WTC11 (cell line): ENCODE data around the gene PDC. TPM values are rescaled to one million over a fixed set of nuclear protein-coding genes. Genes with fewer than 3 reads are reported as not detected.

Experiments
- ATAC-seq: fragments of 200-7000 bp; cut with Tn5 transposase; 2 replicates; pipeline ENCODE4 v1.10.0; 2021; ENCODE audit warnings: mild to moderate bottlenecking, moderate library complexity
- CTCF ChIA-PET: fragments of 300-600 bp; sonication (Branson Sonifier 250); formaldehyde crosslinking; loops from one replicate; lab custom pipeline; 2021; ENCODE audit warnings: antibody characterized with exemption; lab: Charles Lee
- POLR2A ChIA-PET: fragments of 350-600 bp; sonication (Branson Sonifier 250); formaldehyde crosslinking; loops from one replicate; lab custom pipeline; 2021; ENCODE audit warnings: antibody characterized with exemption; lab: Charles Lee
- DNase-seq: peaks from one replicate; pipeline ENCODE4 v3.0.0; 2021; ENCODE audit warnings: low spot score
- H3K27ac Mint-ChIP-seq: 2 replicates; pipeline ENCODE4 v1.8.0; 2021; ENCODE audit warnings: mixed read lengths
- H3K27me3 Mint-ChIP-seq: 2 replicates; pipeline ENCODE4 v1.8.0; 2021; ENCODE audit warnings: low read depth, mild to moderate bottlenecking, moderate library complexity, mixed read lengths
- H3K36me3 Mint-ChIP-seq: 2 replicates; pipeline ENCODE4 v1.8.0; 2021; ENCODE audit warnings: mixed read lengths
- H3K4me1 Mint-ChIP-seq: 2 replicates; pipeline ENCODE4 v1.8.0; 2022; ENCODE audit warnings: mixed read lengths
- H3K4me3 Mint-ChIP-seq: 2 replicates; pipeline ENCODE4 v1.8.0; 2021; ENCODE audit warnings: mild to moderate bottlenecking, moderate library complexity, mixed read lengths
- H3K9me3 Mint-ChIP-seq: 2 replicates; pipeline ENCODE4 v1.8.0; 2021; ENCODE audit warnings: mixed read lengths
- CBFB ChIP-seq: sonication (generic); formaldehyde crosslinking; IDR thresholded peaks from 2 replicates; pipeline ENCODE4 v1.8.1; 2022; ENCODE audit warnings: mild to moderate bottlenecking, low read depth, missing genetic modification reagents
- CREM ChIP-seq: sonication (generic); formaldehyde crosslinking; IDR thresholded peaks from 2 replicates; pipeline ENCODE4 v1.8.1; 2022; ENCODE audit warnings: mild to moderate bottlenecking, missing genetic modification reagents, moderate library complexity
- ELF4 ChIP-seq: sonication (generic); formaldehyde crosslinking; IDR thresholded peaks from 2 replicates; pipeline ENCODE4 v1.8.1; 2022; ENCODE audit warnings: low read depth, mild to moderate bottlenecking, moderate library complexity, missing genetic modification reagents
- FOXP1 ChIP-seq: sonication (generic); formaldehyde crosslinking; IDR thresholded peaks from 2 replicates; pipeline ENCODE4 v1.8.0; 2022; ENCODE audit warnings: missing genetic modification reagents, mild to moderate bottlenecking, moderate library complexity, borderline replicate concordance
- FOXP4 ChIP-seq: sonication (generic); formaldehyde crosslinking; IDR thresholded peaks from 2 replicates; pipeline ENCODE4 v1.8.0; 2022; ENCODE audit warnings: mild to moderate bottlenecking, missing genetic modification reagents
- GABPB1 ChIP-seq: sonication (generic); formaldehyde crosslinking; IDR thresholded peaks from 2 replicates; pipeline ENCODE4 v1.8.1; 2023; ENCODE audit warnings: mild to moderate bottlenecking, missing genetic modification reagents
- GRHL2 ChIP-seq: fragments of 250-450 bp; sonication (Bioruptor Pico); IDR thresholded peaks from 2 replicates; pipeline ENCODE4 v1.8.0; 2022; ENCODE audit warnings: mild to moderate bottlenecking, moderate library complexity; ENCODE audit not compliant: insufficient replicate concordance, severe bottlenecking
- IRF1 ChIP-seq: sonication (generic); formaldehyde crosslinking; IDR thresholded peaks from 2 replicates; pipeline ENCODE4 v1.8.0; 2023; ENCODE audit warnings: missing genetic modification reagents
- IRF2 ChIP-seq: sonication (generic); formaldehyde crosslinking; IDR thresholded peaks from 2 replicates; pipeline ENCODE4 v1.8.0; 2022; ENCODE audit warnings: low read depth, missing genetic modification reagents, borderline replicate concordance
- JAZF1 ChIP-seq: fragments of 250-450 bp; sonication (Bioruptor Pico); IDR thresholded peaks from 2 replicates; pipeline ENCODE4 v1.9.0; 2021; ENCODE audit warnings: moderate library complexity, mild to moderate bottlenecking, inconsistent platforms
- MLX ChIP-seq: sonication (generic); formaldehyde crosslinking; IDR thresholded peaks from 2 replicates; pipeline ENCODE4 v1.8.1; 2023; ENCODE audit warnings: mild to moderate bottlenecking, missing genetic modification reagents, moderate library complexity
- MXD4 ChIP-seq: fragments of 250-450 bp; sonication (Bioruptor Pico); IDR thresholded peaks from 2 replicates; pipeline ENCODE4 v1.8.0; 2021; ENCODE audit warnings: mild to moderate bottlenecking, moderate library complexity, borderline replicate concordance
- MYBL2 ChIP-seq: sonication (generic); formaldehyde crosslinking; IDR thresholded peaks from 2 replicates; pipeline ENCODE4 v1.8.1; 2023; ENCODE audit warnings: mild to moderate bottlenecking, moderate library complexity, missing genetic modification reagents
- NFYB ChIP-seq: sonication (generic); formaldehyde crosslinking; conservative IDR thresholded peaks from 2 replicates; pipeline ENCODE4 v1.8.0; 2022; ENCODE audit warnings: low read depth, missing genetic modification reagents
- OVOL2 ChIP-seq: fragments of 250-450 bp; sonication (Bioruptor Pico); IDR thresholded peaks from 2 replicates; pipeline ENCODE4 v1.9.0; 2021; ENCODE audit warnings: mild to moderate bottlenecking, borderline replicate concordance
- SMAD3 ChIP-seq: sonication (generic); formaldehyde crosslinking; IDR thresholded peaks from 2 replicates; pipeline ENCODE4 v1.8.0; 2022; ENCODE audit warnings: missing genetic modification reagents, mild to moderate bottlenecking, borderline replicate concordance
- SOX15 ChIP-seq: fragments of 250-450 bp; sonication (Bioruptor Pico); IDR thresholded peaks from 2 replicates; pipeline ENCODE4 v1.9.0; 2021; ENCODE audit warnings: mild to moderate bottlenecking
- SP1 ChIP-seq: sonication (generic); formaldehyde crosslinking; conservative IDR thresholded peaks from 2 replicates; pipeline ENCODE4 v1.8.1; 2022; ENCODE audit warnings: missing genetic modification reagents
- TCF7 ChIP-seq: sonication (generic); formaldehyde crosslinking; IDR thresholded peaks from 2 replicates; pipeline ENCODE4 v1.8.0; 2022; ENCODE audit warnings: mild to moderate bottlenecking, low read depth, missing genetic modification reagents, moderate library complexity
- TEAD1 ChIP-seq: sonication (generic); formaldehyde crosslinking; IDR thresholded peaks from 2 replicates; pipeline ENCODE4 v1.8.0; 2022; ENCODE audit warnings: mild to moderate bottlenecking, missing genetic modification reagents
- TP53 ChIP-seq: sonication (generic); formaldehyde crosslinking; IDR thresholded peaks from 2 replicates; pipeline ENCODE4 v1.8.1; 2023; ENCODE audit warnings: mild to moderate bottlenecking, missing genetic modification reagents
- USF1 ChIP-seq: sonication (generic); formaldehyde crosslinking; IDR thresholded peaks from 2 replicates; pipeline ENCODE4 v1.8.0; 2022; ENCODE audit warnings: mild to moderate bottlenecking, missing genetic modification reagents
- ZBTB21 ChIP-seq: sonication (generic); formaldehyde crosslinking; IDR thresholded peaks from 2 replicates; pipeline ENCODE4 v1.8.1; 2023; ENCODE audit warnings: mild to moderate bottlenecking, missing genetic modification reagents, borderline replicate concordance
- ZNF232 ChIP-seq: sonication (generic); formaldehyde crosslinking; IDR thresholded peaks from 2 replicates; pipeline ENCODE4 v1.8.0; 2022; ENCODE audit warnings: mild to moderate bottlenecking, missing genetic modification reagents
- ZNF671 ChIP-seq: fragments of 250-450 bp; sonication (Bioruptor Pico); IDR thresholded peaks from 2 replicates; pipeline ENCODE4 v1.8.0; 2021; ENCODE audit warnings: mild to moderate bottlenecking
- total RNA-seq: library from RNA; stranded (reverse); gene quantifications from 3 replicates; pipeline ENCODE4 v1.2.3, GENCODE V29; 2021
- TF ChIP-seq, protein P1 (sequence below): fragments of 200-600 bp; IDR thresholded peaks from 2 replicates; pipeline ENCODE4 v1.8.0; 2022; ENCODE audit warnings: antibody characterized with exemption
- TF ChIP-seq, protein P2 (sequence below): sonication (generic); formaldehyde crosslinking; IDR thresholded peaks from 2 replicates; pipeline ENCODE4 v1.8.1; 2023; ENCODE audit warnings: mild to moderate bottlenecking, missing genetic modification reagents
- TF ChIP-seq, protein P3 (sequence below): sonication (generic); formaldehyde crosslinking; IDR thresholded peaks from 2 replicates; pipeline ENCODE4 v1.8.0; 2022; ENCODE audit warnings: mild to moderate bottlenecking, missing genetic modification reagents
- TF ChIP-seq, protein P4 (sequence below): sonication (generic); formaldehyde crosslinking; IDR thresholded peaks from 2 replicates; pipeline ENCODE4 v1.8.1; 2022; ENCODE audit warnings: mild to moderate bottlenecking, moderate library complexity, missing genetic modification reagents
- TF ChIP-seq, protein P5 (sequence below): sonication (generic); formaldehyde crosslinking; IDR thresholded peaks from 2 replicates; pipeline ENCODE4 v1.8.1; 2023; ENCODE audit warnings: mild to moderate bottlenecking, missing genetic modification reagents, moderate library complexity

The PDC gene
- total RNA-seq, 1 experiment from 2014 or later: not detected

GRCh38 chr1:186482661-186483255, 21.8 kb upstream of the PDC start:
- ATAC-seq (peak; percentile 94), DNase-seq (peak; percentile 81)
- no peaks in the 10 kb centered on the region for H3K9me3 Mint-ChIP-seq
- H3K36me3 Mint-ChIP-seq: no peaks in the 10 kb centered on the region
- no peak overlapping the region for H3K4me3 Mint-ChIP-seq
- POLR2A ChIA-PET: no interaction called here
- no peaks in the 10 kb centered on the region for H3K4me1 Mint-ChIP-seq
- no peaks in the 10 kb centered on the region for H3K27me3 Mint-ChIP-seq
- no peak overlapping the region for H3K27ac Mint-ChIP-seq
- CTCF ChIA-PET: interaction anchor here (0.6 to 1.6 kb wide), 18 partner anchors 10 to 504 kb away, joined by 3 to 11 read pairs (median 4); partner anchors contain the start of genes ODR4, PTGS2 and TPR
- TF ChIP-seq, protein P1, sequence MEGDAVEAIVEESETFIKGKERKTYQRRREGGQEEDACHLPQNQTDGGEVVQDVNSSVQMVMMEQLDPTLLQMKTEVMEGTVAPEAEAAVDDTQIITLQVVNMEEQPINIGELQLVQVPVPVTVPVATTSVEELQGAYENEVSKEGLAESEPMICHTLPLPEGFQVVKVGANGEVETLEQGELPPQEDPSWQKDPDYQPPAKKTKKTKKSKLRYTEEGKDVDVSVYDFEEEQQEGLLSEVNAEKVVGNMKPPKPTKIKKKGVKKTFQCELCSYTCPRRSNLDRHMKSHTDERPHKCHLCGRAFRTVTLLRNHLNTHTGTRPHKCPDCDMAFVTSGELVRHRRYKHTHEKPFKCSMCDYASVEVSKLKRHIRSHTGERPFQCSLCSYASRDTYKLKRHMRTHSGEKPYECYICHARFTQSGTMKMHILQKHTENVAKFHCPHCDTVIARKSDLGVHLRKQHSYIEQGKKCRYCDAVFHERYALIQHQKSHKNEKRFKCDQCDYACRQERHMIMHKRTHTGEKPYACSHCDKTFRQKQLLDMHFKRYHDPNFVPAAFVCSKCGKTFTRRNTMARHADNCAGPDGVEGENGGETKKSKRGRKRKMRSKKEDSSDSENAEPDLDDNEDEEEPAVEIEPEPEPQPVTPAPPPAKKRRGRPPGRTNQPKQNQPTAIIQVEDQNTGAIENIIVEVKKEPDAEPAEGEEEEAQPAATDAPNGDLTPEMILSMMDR: peak; percentile 65
- TF ChIP-seq ZNF232 (no peak), GRHL2 (no peak), ZNF671 (CRISPR knock-in tag) (no peak), USF1 (CRISPR knock-in tag) (peak; percentile 53; the same call in 1 of the 2 replicates), TCF7 (no peak), MLX (no peak), SMAD3 (CRISPR knock-in tag) (no peak), TP53 (CRISPR knock-in tag) (no peak), FOXP4 (no peak), SOX15 (no peak), NFYB (no peak), JAZF1 (no peak), CBFB (CRISPR knock-in tag) (no peak), ELF4 (CRISPR knock-in tag) (no peak), OVOL2 (CRISPR knock-in tag) (no peak), GABPB1 (CRISPR knock-in tag) (no peak), TEAD1 (no peak), SP1 (CRISPR knock-in tag) (0 out of 2 replicates have a peak, but pooled peaks have one; percentile 21), CREM (CRISPR knock-in tag) (no peak), ZBTB21 (CRISPR knock-in tag) (no peak), MYBL2 (no peak), IRF1 (no peak), FOXP1 (CRISPR knock-in tag) (no peak), MXD4 (no peak), IRF2 (no peak)
- TF ChIP-seq, protein P2, sequence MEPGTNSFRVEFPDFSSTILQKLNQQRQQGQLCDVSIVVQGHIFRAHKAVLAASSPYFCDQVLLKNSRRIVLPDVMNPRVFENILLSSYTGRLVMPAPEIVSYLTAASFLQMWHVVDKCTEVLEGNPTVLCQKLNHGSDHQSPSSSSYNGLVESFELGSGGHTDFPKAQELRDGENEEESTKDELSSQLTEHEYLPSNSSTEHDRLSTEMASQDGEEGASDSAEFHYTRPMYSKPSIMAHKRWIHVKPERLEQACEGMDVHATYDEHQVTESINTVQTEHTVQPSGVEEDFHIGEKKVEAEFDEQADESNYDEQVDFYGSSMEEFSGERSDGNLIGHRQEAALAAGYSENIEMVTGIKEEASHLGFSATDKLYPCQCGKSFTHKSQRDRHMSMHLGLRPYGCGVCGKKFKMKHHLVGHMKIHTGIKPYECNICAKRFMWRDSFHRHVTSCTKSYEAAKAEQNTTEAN: no peak
- TF ChIP-seq, protein P3, sequence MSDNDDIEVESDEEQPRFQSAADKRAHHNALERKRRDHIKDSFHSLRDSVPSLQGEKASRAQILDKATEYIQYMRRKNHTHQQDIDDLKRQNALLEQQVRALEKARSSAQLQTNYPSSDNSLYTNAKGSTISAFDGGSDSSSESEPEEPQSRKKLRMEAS (CRISPR knock-in tag): no peak
- TF ChIP-seq, protein P4, sequence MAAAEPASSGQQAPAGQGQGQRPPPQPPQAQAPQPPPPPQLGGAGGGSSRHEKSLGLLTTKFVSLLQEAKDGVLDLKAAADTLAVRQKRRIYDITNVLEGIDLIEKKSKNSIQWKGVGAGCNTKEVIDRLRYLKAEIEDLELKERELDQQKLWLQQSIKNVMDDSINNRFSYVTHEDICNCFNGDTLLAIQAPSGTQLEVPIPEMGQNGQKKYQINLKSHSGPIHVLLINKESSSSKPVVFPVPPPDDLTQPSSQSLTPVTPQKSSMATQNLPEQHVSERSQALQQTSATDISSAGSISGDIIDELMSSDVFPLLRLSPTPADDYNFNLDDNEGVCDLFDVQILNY (CRISPR knock-in tag): no peak
- TF ChIP-seq, protein P5, sequence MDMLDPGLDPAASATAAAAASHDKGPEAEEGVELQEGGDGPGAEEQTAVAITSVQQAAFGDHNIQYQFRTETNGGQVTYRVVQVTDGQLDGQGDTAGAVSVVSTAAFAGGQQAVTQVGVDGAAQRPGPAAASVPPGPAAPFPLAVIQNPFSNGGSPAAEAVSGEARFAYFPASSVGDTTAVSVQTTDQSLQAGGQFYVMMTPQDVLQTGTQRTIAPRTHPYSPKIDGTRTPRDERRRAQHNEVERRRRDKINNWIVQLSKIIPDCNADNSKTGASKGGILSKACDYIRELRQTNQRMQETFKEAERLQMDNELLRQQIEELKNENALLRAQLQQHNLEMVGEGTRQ (CRISPR knock-in tag): peak; percentile 66
